Tibial artery (tissue), 4 donors: ENCODE data around the gene ZNF516.

ENCODE experiments used
- DNase-seq, 2 donors: peaks; one replicate each; pipeline ENCODE4 v3.0.0-alpha.2; 2019
- H3K27ac ChIP-seq, 2 donors: fragments of 200-600 bp; sonication (generic) in 1 of 2; 1 replicate in 1 of 2; 2 replicates in 1 of 2; pipeline ENCODE4 v1.5.1; 2018 to 2019; ENCODE audit warnings: mild to moderate bottlenecking in 1 of 2
- H3K27me3 ChIP-seq, 2 donors: fragments of 200-600 bp; sonication (generic) in 1 of 2; one replicate each; pipeline versions ENCODE4 v1.5.1 to v1.6.0; 2016 to 2019
- H3K36me3 ChIP-seq, 3 donors: fragments of 200-600 bp; sonication (generic) in 2 of 3; one replicate each; pipeline ENCODE4 v1.5.1; 2016 to 2019; ENCODE audit warnings: mild to moderate bottlenecking in 2 of 3
- H3K4me1 ChIP-seq, 4 donors: fragments of 200-600 bp; sonication (generic) in 2 of 4; 1 replicate in 3 of 4; 2 replicates in 1 of 4; pipeline ENCODE4 v1.5.1; 2016 to 2019
- H3K4me3 ChIP-seq, 2 donors: fragments of 200-600 bp; sonication (generic) in 1 of 2; 1 replicate in 1 of 2; 2 replicates in 1 of 2; pipeline ENCODE4 v1.5.1; 2018 to 2019; ENCODE audit warnings: mild to moderate bottlenecking in 2 of 2
- H3K9me3 ChIP-seq, 3 donors: fragments of 200-600 bp; sonication (generic) in 1 of 3; one replicate each; pipeline ENCODE4 v1.5.1; 2016 to 2019
- CTCF ChIP-seq, 2 experiments: fragments of 200-600 bp in 1 of 2; fragments of 450-650 bp in 1 of 2; IDR thresholded peaks; one replicate each; pipeline ENCODE4 v1.5.1; 2017 to 2019; ENCODE audit warnings: antibody characterized with exemption in 2 of 2, mild to moderate bottlenecking in 1 of 2, moderate library complexity in 1 of 2
- intact Hi-C: fragments of 100-400 bp; cut with DNase I; formaldehyde crosslinking; loops from one replicate; pipeline ENCODE4 v1.15.0; 2023; ENCODE audit warnings: low total_unique reads

Gene ZNF516

GRCh38 chr18:76465630-76466409, 29.2 kb downstream of the ZNF516 start:
- no peak for DNase-seq
- no peak overlapping the region for H3K27ac ChIP-seq
- intact Hi-C loops = no loop called here
- H3K36me3 ChIP-seq = no peaks in the 10 kb centered on the region
- no peak for TF ChIP-seq CTCF (IDR thresholded peaks at IDR 0.05)
- no peaks in the 10 kb centered on the region for H3K4me1 ChIP-seq
- peaks cover 0 to 5% of the 10 kb centered on the region in 2 donors for H3K27me3 ChIP-seq
- no peak overlapping the region for H3K4me3 ChIP-seq
- no peaks in the 10 kb centered on the region for H3K9me3 ChIP-seq

- TF ChIP-seq CTCF (IDR thresholded peaks at IDR 0.05) = no peak
- H3K4me3 ChIP-seq = no peak overlapping the region
- DNase-seq = no peak
- H3K4me1 ChIP-seq = peaks cover 0 to 9% (median 7%) of the 10 kb centered on the region in 4 donors
- H3K9me3 ChIP-seq = no peaks in the 10 kb centered on the region
- peaks cover 0 to 5% of the 10 kb centered on the region in 2 donors for H3K27me3 ChIP-seq
- intact Hi-C loops = no loop called here
- H3K36me3 ChIP-seq = no peaks in the 10 kb centered on the region
- H3K27ac ChIP-seq = no peak overlapping the region
Measured at GRCh38 chr18:76464281-76465259, 30.5 kb downstream of the ZNF516 start.

- Histone ChIP-seq H3K4me3 (no peak overlapping the region), H3K36me3 (no peaks in the 10 kb centered on the region), H3K27ac (no peak overlapping the region), H3K4me1 (peaks cover 0 to 16% (median 14%) of the 10 kb centered on the region in 4 donors), H3K9me3 (no peaks in the 10 kb centered on the region), H3K27me3 (peaks cover 0 to 5% of the 10 kb centered on the region in 2 donors)
- no peak for TF ChIP-seq CTCF (IDR thresholded peaks at IDR 0.05)
- no peak for DNase-seq
- intact Hi-C loops = no loop called here
Measured at GRCh38 chr18:76463872-76464271, 31.2 kb downstream of the ZNF516 start.

GRCh38 chr18:76463358-76463757, 31.7 kb downstream of the ZNF516 start:
- Histone ChIP-seq H3K9me3 (no peaks in the 10 kb centered on the region), H3K27ac (no peak overlapping the region), H3K4me1 (peaks cover 0 to 18% (median 15%) of the 10 kb centered on the region in 4 donors), H3K4me3 (no peak overlapping the region), H3K36me3 (no peaks in the 10 kb centered on the region), H3K27me3 (peaks cover 0 to 5% of the 10 kb centered on the region in 2 donors)
- no peak for DNase-seq
- no peak for TF ChIP-seq CTCF (IDR thresholded peaks at IDR 0.05)
- intact Hi-C loops = no loop called here

- intact Hi-C loops = no loop called here
- peaks cover 0 to 5% of the 10 kb centered on the region in 2 donors for H3K27me3 ChIP-seq
- no peak for DNase-seq
- no peak overlapping the region for H3K4me3 ChIP-seq
- peaks cover 0 to 18% (median 15%) of the 10 kb centered on the region in 4 donors for H3K4me1 ChIP-seq
- H3K9me3 ChIP-seq = no peaks in the 10 kb centered on the region
- H3K27ac ChIP-seq = no peak overlapping the region
- no peak for TF ChIP-seq CTCF (IDR thresholded peaks at IDR 0.05)
- no peaks in the 10 kb centered on the region for H3K36me3 ChIP-seq
Measured at GRCh38 chr18:76462326-76462694, 32.7 kb downstream of the ZNF516 start.
